ENCODE data around the gene FLII. TPM values are rescaled to one million over a fixed set of nuclear protein-coding genes. Genes with fewer than 3 reads are reported as not detected.

FLII gene
- total RNA-seq, 1 experiment from 2014 or later: 430 TPM

DNA sequence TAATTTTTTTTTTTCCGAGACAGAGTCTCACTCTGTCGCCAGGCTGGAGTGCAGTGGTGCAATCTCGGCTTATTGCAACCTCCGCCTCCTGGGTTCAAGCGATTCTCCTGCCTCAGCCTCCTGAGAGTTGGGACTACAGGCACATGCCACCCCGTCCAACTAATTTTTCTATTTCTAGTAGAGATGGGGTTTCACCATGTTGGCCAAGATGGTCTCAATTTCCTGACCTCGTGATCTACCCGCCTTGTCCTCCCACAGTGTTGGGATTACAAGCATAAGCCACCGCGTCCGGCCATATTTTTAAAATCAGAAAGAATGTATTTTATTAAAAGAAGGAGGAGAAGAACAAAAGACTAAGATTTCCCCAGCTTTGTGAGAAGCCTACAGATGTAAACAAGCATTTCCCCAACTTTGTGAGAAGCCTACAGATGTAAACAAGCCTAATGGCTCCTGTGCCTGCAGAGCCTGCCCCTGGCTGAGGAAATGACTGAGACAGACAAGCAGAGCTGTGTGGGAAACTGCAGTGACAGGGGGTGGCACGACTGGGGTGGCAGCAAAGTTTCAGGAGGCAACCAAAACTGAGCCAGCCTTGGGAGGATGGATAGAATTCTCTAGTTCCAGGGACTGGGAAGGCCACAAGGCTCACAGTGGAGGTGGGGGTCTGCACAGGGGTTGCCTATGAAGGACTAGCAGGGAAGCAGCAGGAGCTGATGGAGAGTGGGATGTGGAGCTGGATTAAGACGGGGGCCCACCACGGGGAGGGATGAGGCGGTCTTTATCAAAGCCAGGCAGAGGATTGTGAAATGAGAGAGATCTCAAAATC lies 33.4 kb upstream of the FLII start:
- no peak for DNase-seq
- no peaks in the 10 kb centered on the region for H3K79me2 ChIP-seq (ENCODE audit: low read depth)
- no peaks in the 10 kb centered on the region for H3K4me1 ChIP-seq (replicated peaks; ENCODE audit: insufficient read depth)
- TF ChIP-seq EZH2 (IDR thresholded peaks at IDR 0.05; ENCODE audit: low read depth): no peak
- TF ChIP-seq, protein P1, sequence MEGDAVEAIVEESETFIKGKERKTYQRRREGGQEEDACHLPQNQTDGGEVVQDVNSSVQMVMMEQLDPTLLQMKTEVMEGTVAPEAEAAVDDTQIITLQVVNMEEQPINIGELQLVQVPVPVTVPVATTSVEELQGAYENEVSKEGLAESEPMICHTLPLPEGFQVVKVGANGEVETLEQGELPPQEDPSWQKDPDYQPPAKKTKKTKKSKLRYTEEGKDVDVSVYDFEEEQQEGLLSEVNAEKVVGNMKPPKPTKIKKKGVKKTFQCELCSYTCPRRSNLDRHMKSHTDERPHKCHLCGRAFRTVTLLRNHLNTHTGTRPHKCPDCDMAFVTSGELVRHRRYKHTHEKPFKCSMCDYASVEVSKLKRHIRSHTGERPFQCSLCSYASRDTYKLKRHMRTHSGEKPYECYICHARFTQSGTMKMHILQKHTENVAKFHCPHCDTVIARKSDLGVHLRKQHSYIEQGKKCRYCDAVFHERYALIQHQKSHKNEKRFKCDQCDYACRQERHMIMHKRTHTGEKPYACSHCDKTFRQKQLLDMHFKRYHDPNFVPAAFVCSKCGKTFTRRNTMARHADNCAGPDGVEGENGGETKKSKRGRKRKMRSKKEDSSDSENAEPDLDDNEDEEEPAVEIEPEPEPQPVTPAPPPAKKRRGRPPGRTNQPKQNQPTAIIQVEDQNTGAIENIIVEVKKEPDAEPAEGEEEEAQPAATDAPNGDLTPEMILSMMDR (conservative IDR thresholded peaks at IDR 0.05): no peak
- intact Hi-C loops (cut with micrococcal nuclease; ENCODE audit: unreplicated experiment): no loop called here
- ChIA-PET POLR2A (ENCODE audit: unreplicated experiment) (no interaction called here), CTCF (no interaction called here)
- H3K4me3 ChIP-seq: no peak overlapping the region
- no peak overlapping the region for H3K4me2 ChIP-seq
- H4K20me1 ChIP-seq (ENCODE audit: insufficient read depth): no peaks in the 10 kb centered on the region
- no peaks in the 10 kb centered on the region for H3K9me3 ChIP-seq (ENCODE audit: insufficient read depth, low read depth)
- H2AFZ ChIP-seq: no peak overlapping the region
- peaks cover 26% of the 10 kb centered on the region; the same call in 1 of the 2 replicates for H3K36me3 ChIP-seq (ENCODE audit: low read depth)
- BruUV-seq (replicated peaks): no TSS peak
- no peaks in the 10 kb centered on the region for H3K27me3 ChIP-seq (ENCODE audit: insufficient read depth, low read depth)
- H3K9me2 ChIP-seq (ENCODE audit: insufficient read depth): no peaks in the 10 kb centered on the region
- H3F3A ChIP-seq (ENCODE audit: insufficient read depth, low read depth): no peaks in the 10 kb centered on the region
- H3K27ac ChIP-seq: no peak overlapping the region

GRCh38 chr17:18285296-18285695 lies 26.8 kb upstream of the FLII start:
- H3K27ac ChIP-seq: no peak overlapping the region
- H3F3A ChIP-seq (ENCODE audit: insufficient read depth, low read depth): no peaks in the 10 kb centered on the region; the same call in 1 of the 2 replicates
- no peak for TF ChIP-seq EZH2 (IDR thresholded peaks at IDR 0.05; ENCODE audit: low read depth)
- TF ChIP-seq, protein P1 (conservative IDR thresholded peaks at IDR 0.05): no peak
- no peaks in the 10 kb centered on the region for H3K4me1 ChIP-seq (replicated peaks; ENCODE audit: insufficient read depth)
- BruUV-seq (replicated peaks): no TSS peak
- ChIA-PET POLR2A (ENCODE audit: unreplicated experiment) (no interaction called here), CTCF (no interaction called here)
- no peaks in the 10 kb centered on the region for H3K9me3 ChIP-seq (ENCODE audit: insufficient read depth, low read depth)
- H3K9me2 ChIP-seq (ENCODE audit: insufficient read depth): no peaks in the 10 kb centered on the region
- H3K4me3 ChIP-seq: no peak overlapping the region
- intact Hi-C loops (cut with micrococcal nuclease; ENCODE audit: unreplicated experiment): no loop called here
- no peak for DNase-seq
- no peaks in the 10 kb centered on the region; the same call in 1 of the 2 replicates for H4K20me1 ChIP-seq (ENCODE audit: insufficient read depth)
- no peaks in the 10 kb centered on the region for H3K79me2 ChIP-seq (ENCODE audit: low read depth)
- H3K4me2 ChIP-seq: no peak overlapping the region
- peaks cover 59% of the 10 kb centered on the region; the same call in 1 of the 2 replicates for H3K36me3 ChIP-seq (ENCODE audit: low read depth)
- H2AFZ ChIP-seq: no peak overlapping the region
- no peaks in the 10 kb centered on the region for H3K27me3 ChIP-seq (ENCODE audit: insufficient read depth, low read depth)

GRCh38 chr17:18281788-18282187 lies 23.2 kb upstream of the FLII start:
- Histone ChIP-seq H4K20me1 (ENCODE audit: insufficient read depth) (no peaks in the 10 kb centered on the region; the same call in 1 of the 2 replicates), H3K27ac (no peak overlapping the region), H3K4me1 (replicated peaks; ENCODE audit: insufficient read depth) (no peaks in the 10 kb centered on the region), H3K36me3 (ENCODE audit: low read depth) (peaks cover 39% of the 10 kb centered on the region; the same call in 1 of the 2 replicates), H3K27me3 (ENCODE audit: insufficient read depth, low read depth) (no peaks in the 10 kb centered on the region), H3K4me2 (no peak overlapping the region), H3K9me3 (ENCODE audit: insufficient read depth, low read depth) (no peaks in the 10 kb centered on the region), H3K9me2 (ENCODE audit: insufficient read depth) (no peaks in the 10 kb centered on the region), H2AFZ (no peak overlapping the region), H3K4me3 (no peak overlapping the region), H3K79me2 (ENCODE audit: low read depth) (no peaks in the 10 kb centered on the region), H3F3A (ENCODE audit: insufficient read depth, low read depth) (no peaks in the 10 kb centered on the region; the same call in 1 of the 2 replicates)
- CTCF ChIA-PET: no interaction called here
- intact Hi-C loops (cut with micrococcal nuclease; ENCODE audit: unreplicated experiment): no loop called here
- no TSS peak for BruUV-seq (replicated peaks)
- no peak for DNase-seq
- no peak for TF ChIP-seq EZH2 (IDR thresholded peaks at IDR 0.05; ENCODE audit: low read depth)
- POLR2A ChIA-PET (ENCODE audit: unreplicated experiment): interaction anchor here (0.6 kb wide), 1 partner anchor 13 kb away, joined by 4 read pairs; no protein-coding TSS in a partner anchor
